ENCODE results near the gene MRPL54.

DNA sequence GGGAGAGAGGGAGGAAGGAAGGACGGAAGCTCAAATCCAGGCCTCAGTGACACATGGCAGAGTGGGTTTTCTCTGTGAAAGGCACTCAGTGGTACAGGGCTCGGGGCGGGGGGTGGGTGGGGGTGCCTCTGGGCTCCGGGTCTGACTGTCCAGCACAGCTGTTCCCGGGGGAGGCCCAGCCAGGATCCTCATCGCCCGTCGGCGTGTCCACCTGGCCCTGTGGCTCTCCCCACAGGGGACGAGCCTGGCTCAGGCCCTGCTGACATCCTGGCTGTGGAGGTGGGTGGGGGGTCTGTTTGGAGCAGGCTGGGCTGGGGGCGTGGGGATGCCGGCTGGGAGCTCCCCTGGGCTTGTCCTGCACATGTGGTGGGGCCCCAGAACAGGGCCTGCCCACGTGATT, 41.9 kb downstream of the MRPL54 start:
- TF ChIP-seq, protein P1, sequence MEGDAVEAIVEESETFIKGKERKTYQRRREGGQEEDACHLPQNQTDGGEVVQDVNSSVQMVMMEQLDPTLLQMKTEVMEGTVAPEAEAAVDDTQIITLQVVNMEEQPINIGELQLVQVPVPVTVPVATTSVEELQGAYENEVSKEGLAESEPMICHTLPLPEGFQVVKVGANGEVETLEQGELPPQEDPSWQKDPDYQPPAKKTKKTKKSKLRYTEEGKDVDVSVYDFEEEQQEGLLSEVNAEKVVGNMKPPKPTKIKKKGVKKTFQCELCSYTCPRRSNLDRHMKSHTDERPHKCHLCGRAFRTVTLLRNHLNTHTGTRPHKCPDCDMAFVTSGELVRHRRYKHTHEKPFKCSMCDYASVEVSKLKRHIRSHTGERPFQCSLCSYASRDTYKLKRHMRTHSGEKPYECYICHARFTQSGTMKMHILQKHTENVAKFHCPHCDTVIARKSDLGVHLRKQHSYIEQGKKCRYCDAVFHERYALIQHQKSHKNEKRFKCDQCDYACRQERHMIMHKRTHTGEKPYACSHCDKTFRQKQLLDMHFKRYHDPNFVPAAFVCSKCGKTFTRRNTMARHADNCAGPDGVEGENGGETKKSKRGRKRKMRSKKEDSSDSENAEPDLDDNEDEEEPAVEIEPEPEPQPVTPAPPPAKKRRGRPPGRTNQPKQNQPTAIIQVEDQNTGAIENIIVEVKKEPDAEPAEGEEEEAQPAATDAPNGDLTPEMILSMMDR (conservative IDR thresholded peaks at IDR 0.05; ENCODE audit: low read depth in 2 of 2): no peak
- TF ChIP-seq POLR2AphosphoS5 (IDR thresholded peaks at IDR 0.05; ENCODE audit: low read depth): no peak
- no peak for TF ChIP-seq EZH2 (IDR thresholded peaks at IDR 0.05; ENCODE audit: low read depth, unreplicated experiment)
- no peak for TF ChIP-seq CREB1 (CRISPR knock-in tag; IDR thresholded peaks at IDR 0.05; ENCODE audit: low read depth)
- TF ChIP-seq, protein P2, sequence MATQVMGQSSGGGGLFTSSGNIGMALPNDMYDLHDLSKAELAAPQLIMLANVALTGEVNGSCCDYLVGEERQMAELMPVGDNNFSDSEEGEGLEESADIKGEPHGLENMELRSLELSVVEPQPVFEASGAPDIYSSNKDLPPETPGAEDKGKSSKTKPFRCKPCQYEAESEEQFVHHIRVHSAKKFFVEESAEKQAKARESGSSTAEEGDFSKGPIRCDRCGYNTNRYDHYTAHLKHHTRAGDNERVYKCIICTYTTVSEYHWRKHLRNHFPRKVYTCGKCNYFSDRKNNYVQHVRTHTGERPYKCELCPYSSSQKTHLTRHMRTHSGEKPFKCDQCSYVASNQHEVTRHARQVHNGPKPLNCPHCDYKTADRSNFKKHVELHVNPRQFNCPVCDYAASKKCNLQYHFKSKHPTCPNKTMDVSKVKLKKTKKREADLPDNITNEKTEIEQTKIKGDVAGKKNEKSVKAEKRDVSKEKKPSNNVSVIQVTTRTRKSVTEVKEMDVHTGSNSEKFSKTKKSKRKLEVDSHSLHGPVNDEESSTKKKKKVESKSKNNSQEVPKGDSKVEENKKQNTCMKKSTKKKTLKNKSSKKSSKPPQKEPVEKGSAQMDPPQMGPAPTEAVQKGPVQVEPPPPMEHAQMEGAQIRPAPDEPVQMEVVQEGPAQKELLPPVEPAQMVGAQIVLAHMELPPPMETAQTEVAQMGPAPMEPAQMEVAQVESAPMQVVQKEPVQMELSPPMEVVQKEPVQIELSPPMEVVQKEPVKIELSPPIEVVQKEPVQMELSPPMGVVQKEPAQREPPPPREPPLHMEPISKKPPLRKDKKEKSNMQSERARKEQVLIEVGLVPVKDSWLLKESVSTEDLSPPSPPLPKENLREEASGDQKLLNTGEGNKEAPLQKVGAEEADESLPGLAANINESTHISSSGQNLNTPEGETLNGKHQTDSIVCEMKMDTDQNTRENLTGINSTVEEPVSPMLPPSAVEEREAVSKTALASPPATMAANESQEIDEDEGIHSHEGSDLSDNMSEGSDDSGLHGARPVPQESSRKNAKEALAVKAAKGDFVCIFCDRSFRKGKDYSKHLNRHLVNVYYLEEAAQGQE (IDR thresholded peaks at IDR 0.05; ENCODE audit: unreplicated experiment): no peak
- TF ChIP-seq, protein P3, sequence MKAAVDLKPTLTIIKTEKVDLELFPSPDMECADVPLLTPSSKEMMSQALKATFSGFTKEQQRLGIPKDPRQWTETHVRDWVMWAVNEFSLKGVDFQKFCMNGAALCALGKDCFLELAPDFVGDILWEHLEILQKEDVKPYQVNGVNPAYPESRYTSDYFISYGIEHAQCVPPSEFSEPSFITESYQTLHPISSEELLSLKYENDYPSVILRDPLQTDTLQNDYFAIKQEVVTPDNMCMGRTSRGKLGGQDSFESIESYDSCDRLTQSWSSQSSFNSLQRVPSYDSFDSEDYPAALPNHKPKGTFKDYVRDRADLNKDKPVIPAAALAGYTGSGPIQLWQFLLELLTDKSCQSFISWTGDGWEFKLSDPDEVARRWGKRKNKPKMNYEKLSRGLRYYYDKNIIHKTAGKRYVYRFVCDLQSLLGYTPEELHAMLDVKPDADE (IDR thresholded peaks at IDR 0.05): no peak
- TF ChIP-seq EZH2phosphoT487 (IDR thresholded peaks at IDR 0.05; ENCODE audit: unreplicated experiment): no peak
- TF ChIP-seq STAT1 (IDR thresholded peaks at IDR 0.05; ENCODE audit: unreplicated experiment): no peak
